ENCODE results near the gene POLDIP3.
"Not testable (repeated sequence)": the region's sequence is repeated elsewhere in the genome, so short reads cannot be mapped to it uniquely, and the experiment has no call there.

DNA sequence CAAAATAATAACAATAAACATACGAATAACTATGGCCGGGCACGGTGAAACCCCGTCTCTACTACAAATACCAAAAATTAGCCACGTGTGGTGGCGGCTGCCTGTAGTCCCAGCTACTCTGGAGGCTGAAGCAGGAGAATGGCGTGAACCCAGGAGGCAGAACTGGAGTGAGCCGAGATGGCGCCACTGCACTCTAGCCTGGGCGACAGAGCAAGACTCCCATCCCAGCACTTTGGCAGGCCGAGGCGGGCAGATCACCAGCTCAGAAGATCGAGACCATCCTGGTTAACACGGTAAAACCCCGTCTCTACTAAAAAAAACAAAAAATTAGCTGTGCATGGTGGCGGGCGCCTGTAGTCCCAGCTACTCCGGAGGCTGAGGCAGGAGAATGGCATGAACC lies 78.0 kb downstream of the POLDIP3 start:
- TF ChIP-seq, protein P1, sequence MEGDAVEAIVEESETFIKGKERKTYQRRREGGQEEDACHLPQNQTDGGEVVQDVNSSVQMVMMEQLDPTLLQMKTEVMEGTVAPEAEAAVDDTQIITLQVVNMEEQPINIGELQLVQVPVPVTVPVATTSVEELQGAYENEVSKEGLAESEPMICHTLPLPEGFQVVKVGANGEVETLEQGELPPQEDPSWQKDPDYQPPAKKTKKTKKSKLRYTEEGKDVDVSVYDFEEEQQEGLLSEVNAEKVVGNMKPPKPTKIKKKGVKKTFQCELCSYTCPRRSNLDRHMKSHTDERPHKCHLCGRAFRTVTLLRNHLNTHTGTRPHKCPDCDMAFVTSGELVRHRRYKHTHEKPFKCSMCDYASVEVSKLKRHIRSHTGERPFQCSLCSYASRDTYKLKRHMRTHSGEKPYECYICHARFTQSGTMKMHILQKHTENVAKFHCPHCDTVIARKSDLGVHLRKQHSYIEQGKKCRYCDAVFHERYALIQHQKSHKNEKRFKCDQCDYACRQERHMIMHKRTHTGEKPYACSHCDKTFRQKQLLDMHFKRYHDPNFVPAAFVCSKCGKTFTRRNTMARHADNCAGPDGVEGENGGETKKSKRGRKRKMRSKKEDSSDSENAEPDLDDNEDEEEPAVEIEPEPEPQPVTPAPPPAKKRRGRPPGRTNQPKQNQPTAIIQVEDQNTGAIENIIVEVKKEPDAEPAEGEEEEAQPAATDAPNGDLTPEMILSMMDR (IDR thresholded peaks at IDR 0.05) = not testable (repeated sequence)
- TF ChIP-seq POLR2A (IDR thresholded peaks at IDR 0.05) = not testable (repeated sequence)
